Endothelial cell of umbilical vein (primary cell): ENCODE measurements around the gene MBD5. TPM values are rescaled to one million over a fixed set of nuclear protein-coding genes. Genes with fewer than 3 reads are reported as not detected.

Experiments
- BruUV-seq: library from RNA; stranded (reverse); fragments of 400-500 nt; replicated peaks from 2 replicates; lab custom pipeline; 2021; lab: Mats Ljungman, UMichigan
- CTCF ChIA-PET: fragments of 300-600, 350-600 bp; sonication (Branson Sonifier 250); formaldehyde crosslinking; loops from one replicate; lab custom pipeline; 2021; ENCODE audit warnings: antibody characterized with exemption, inconsistent platforms; lab: Charles Lee
- POLR2A ChIA-PET: fragments of 300-600, 350-600 bp; sonication (Branson Sonifier 250); formaldehyde crosslinking; loops from one replicate; lab custom pipeline; 2021; ENCODE audit warnings: antibody characterized with exemption, inconsistent platforms; lab: Charles Lee
- DNase-seq: peaks from one replicate; pipeline ENCODE4 v3.0.0-alpha.2; 2011; ENCODE audit warnings: low read depth, low spot score
- FAIRE-seq: peaks from 2 replicates; lab custom pipeline; 2011; peaks lifted over from hg19 to GRCh38; lab: Jason Lieb, UNC
- H2AFZ ChIP-seq: 2 replicates; pipeline ENCODE4 v1.6.0; 2012; ENCODE audit warnings: low read depth, low read length, control low read depth, inconsistent platforms
- H3K27ac ChIP-seq: 2 replicates; pipeline ENCODE4 v1.5.1; 2011; ENCODE audit warnings: low read depth, mild to moderate bottlenecking, control low read depth, low read length, moderate library complexity; ENCODE audit not compliant: insufficient read depth
- H3K27me3 ChIP-seq, 2 experiments: 2 replicates each; pipeline versions ENCODE4 v1.6.0 to v1.6.1; 2011; ENCODE audit warnings: low read length in 2 of 2, mixed read lengths in 1 of 2; ENCODE audit not compliant: control insufficient read depth in 2 of 2, insufficient read depth in 2 of 2
- H3K36me3 ChIP-seq, 2 experiments: 2 replicates in 1 of 2; 3 replicates in 1 of 2; pipeline ENCODE4 v1.5.1; 2011; ENCODE audit warnings: low read length in 2 of 2, mild to moderate bottlenecking in 1 of 2, moderate library complexity in 1 of 2; ENCODE audit not compliant: control insufficient read depth in 2 of 2, insufficient read depth in 2 of 2; ENCODE audit errors: extremely low read depth in 1 of 2
- H3K4me1 ChIP-seq: 3 replicates; pipeline ENCODE4 v1.5.1; 2011; ENCODE audit warnings: mild to moderate bottlenecking, low read length; ENCODE audit not compliant: control insufficient read depth, insufficient read depth; ENCODE audit errors: extremely low read depth
- H3K4me2 ChIP-seq: 2 replicates; pipeline ENCODE4 v1.6.1; 2011; ENCODE audit warnings: low read length, control low read depth, mixed read lengths; ENCODE audit not compliant: insufficient read depth
- H3K4me3 ChIP-seq, 3 experiments: fragments of 200-600 bp in 1 of 3; sonication (generic), shearing (Covaris generic) in 1 of 3; replicated peaks in 1 of 3; 2 replicates each; pipeline ENCODE4 v1.5.1; 2011 to 2016; ENCODE audit warnings: control low read depth in 3 of 3, low read length in 3 of 3, mild to moderate bottlenecking in 2 of 3, inconsistent platforms in 1 of 3, low read depth in 1 of 3, moderate library complexity in 1 of 3; ENCODE audit not compliant: insufficient read depth in 1 of 3
- H3K79me2 ChIP-seq: 2 replicates; pipeline ENCODE4 v1.6.0; 2012; ENCODE audit warnings: low read length, inconsistent platforms; ENCODE audit not compliant: control insufficient read depth, insufficient read depth
- H3K9ac ChIP-seq: replicated peaks from 2 replicates; pipeline ENCODE3; 2011; ENCODE audit warnings: low read length, control low read depth; ENCODE audit not compliant: insufficient read depth; ENCODE audit errors: extremely low read depth
- H3K9me1 ChIP-seq: replicated peaks from 3 replicates; pipeline ENCODE4 v1.6.0; 2011; ENCODE audit warnings: mild to moderate bottlenecking, low read length; ENCODE audit not compliant: control insufficient read depth, insufficient read depth; ENCODE audit errors: extremely low read depth
- H3K9me3 ChIP-seq: replicated peaks from 2 replicates; pipeline ENCODE4 v1.5.1; 2012; ENCODE audit warnings: low read length, inconsistent platforms; ENCODE audit not compliant: control insufficient read depth, insufficient read depth
- H4K20me1 ChIP-seq: replicated peaks from 2 replicates; pipeline ENCODE3; 2011; ENCODE audit warnings: mild to moderate bottlenecking, low read length; ENCODE audit not compliant: control insufficient read depth, insufficient read depth; ENCODE audit errors: extremely low read depth
- EZH2 ChIP-seq: IDR thresholded peaks from 2 replicates; pipeline ENCODE4 v1.6.1; 2012; ENCODE audit warnings: borderline replicate concordance, low read depth, mild to moderate bottlenecking, moderate library complexity, low read length, inconsistent platforms; ENCODE audit not compliant: severe bottlenecking
- FOS ChIP-seq: IDR thresholded peaks from 2 replicates; pipeline ENCODE4 v1.6.1; 2011; ENCODE audit warnings: mild to moderate bottlenecking, low read length, moderate library complexity, borderline replicate concordance; ENCODE audit not compliant: insufficient read depth
- GATA2 ChIP-seq: IDR thresholded peaks from 2 replicates; pipeline ENCODE4 v1.7.0; 2011; ENCODE audit warnings: low read depth, mild to moderate bottlenecking, moderate library complexity, mixed read lengths, low read length; ENCODE audit not compliant: insufficient read length, insufficient read depth
- JUN ChIP-seq: IDR thresholded peaks from 2 replicates; pipeline ENCODE4 v1.6.1; 2011; ENCODE audit warnings: borderline replicate concordance, low read depth; ENCODE audit not compliant: insufficient read length, insufficient read depth
- MYC ChIP-seq: IDR thresholded peaks from one replicate; pipeline ENCODE4 v1.6.1; 2011; ENCODE audit warnings: mild to moderate bottlenecking, low read depth, low read length
- POLR2A ChIP-seq: IDR thresholded peaks from 2 replicates; pipeline ENCODE4 v1.6.1; 2012; ENCODE audit warnings: low read depth, mild to moderate bottlenecking, control low read depth, low read length
- POLR2AphosphoS5 ChIP-seq: IDR thresholded peaks from 2 replicates; pipeline ENCODE4 v1.6.1; 2012; ENCODE audit warnings: low read depth, mild to moderate bottlenecking, control low read depth, low read length, moderate library complexity; ENCODE audit not compliant: insufficient read depth
- dilution Hi-C: fragments of 300-500 bp; cut with MboI; formaldehyde crosslinking; loops from one replicate; pipeline ENCODE4 v1.15.0; 2019; ENCODE audit warnings: low sequenced_read_pairs; ENCODE audit not compliant: extremely low pct_ligation_motif_present
- intact Hi-C: fragments of 100-400 bp; cut with micrococcal nuclease; formaldehyde crosslinking; loops from one replicate; pipeline ENCODE4 v1.10.0; 2022
- polyA plus RNA-seq, 4 experiments: library from polyadenylated mRNA; depleted of rRNA in 3 of 4; stranded (reverse) in 3 of 4; unstranded in 1 of 4; fragments of >200 nt; gene quantifications; 2 replicates each; pipeline versions ENCODE4 v1.2.1 to v1.2.3, GENCODE V29; 2011 to 2012; ENCODE audit warnings: missing spikeins in 1 of 4
- total RNA-seq: library from RNA; stranded (reverse); gene quantifications from 2 replicates; pipeline ENCODE4 v1.2.3, GENCODE V29; 2021
- TF ChIP-seq, protein P1 (sequence below): IDR thresholded peaks from 2 replicates; pipeline ENCODE4 v1.6.1; 2011; ENCODE audit not compliant: insufficient read depth, insufficient read length
- TF ChIP-seq, protein P2 (sequence below), 2 donors: IDR thresholded peaks; 1 replicate in 1 of 2; 2 replicates in 1 of 2; pipeline ENCODE4 v1.5.1; 2011; ENCODE audit warnings: low read length in 2 of 2, mild to moderate bottlenecking in 2 of 2, moderate library complexity in 2 of 2, control low read depth in 1 of 2, inconsistent platforms in 1 of 2, low read depth in 1 of 2; ENCODE audit not compliant: insufficient read depth in 1 of 2; ENCODE audit errors: extremely low read depth in 1 of 2

MBD5 gene
- total and polyA plus RNA-seq, 2 donors (not counting 3 experiments of a cell fraction or from before 2014, with no cell fraction given), result 11.3 to 37.0 TPM

DNA sequence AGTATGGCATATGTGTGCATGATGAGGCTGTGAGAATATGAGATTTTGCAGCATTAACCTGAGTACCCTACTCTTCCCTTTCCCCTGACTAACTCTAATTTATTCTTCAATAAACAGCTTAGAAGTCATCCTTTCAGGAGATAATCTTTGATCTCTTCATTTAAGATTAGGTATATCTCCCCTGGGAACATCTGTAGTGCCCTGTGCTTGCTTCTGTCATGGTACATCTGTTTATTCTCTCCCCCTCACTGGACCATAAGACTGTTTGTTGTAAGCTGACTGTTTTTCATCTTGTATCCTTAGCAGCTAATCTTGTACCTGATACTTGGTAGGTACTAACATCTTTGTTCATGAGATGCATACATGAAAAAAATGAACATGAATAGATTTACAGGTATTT is 83.1 kb downstream of the MBD5 start:
- CTCF ChIA-PET, result interaction anchor here (1.5 kb wide), 1 partner anchor 405 kb away, joined by 3 read pairs; no protein-coding TSS in a partner anchor
- BruUV-seq, result no TSS peak
- no peak overlapping the region for H3K4me3 ChIP-seq
- no peaks in the 10 kb centered on the region for H3K4me1 ChIP-seq
- no peaks in the 10 kb centered on the region for H3K36me3 ChIP-seq
- H2AFZ ChIP-seq, result no peak overlapping the region
- H3K4me2 ChIP-seq, result no peak overlapping the region
- H3K27me3 ChIP-seq, result no peaks in the 10 kb centered on the region
- DNase-seq, result no peak
- dilution Hi-C loops (no loop called here), intact Hi-C loops (no loop called here)
- no peaks in the 10 kb centered on the region for H4K20me1 ChIP-seq
- H3K9me1 ChIP-seq, result no peaks in the 10 kb centered on the region
- H3K9ac ChIP-seq, result no peak overlapping the region
- no peak for FAIRE-seq
- no peak for TF ChIP-seq EZH2
- TF ChIP-seq FOS, result no peak
- TF ChIP-seq, protein P1, sequence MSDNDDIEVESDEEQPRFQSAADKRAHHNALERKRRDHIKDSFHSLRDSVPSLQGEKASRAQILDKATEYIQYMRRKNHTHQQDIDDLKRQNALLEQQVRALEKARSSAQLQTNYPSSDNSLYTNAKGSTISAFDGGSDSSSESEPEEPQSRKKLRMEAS, result no peak
- TF ChIP-seq, protein P2, sequence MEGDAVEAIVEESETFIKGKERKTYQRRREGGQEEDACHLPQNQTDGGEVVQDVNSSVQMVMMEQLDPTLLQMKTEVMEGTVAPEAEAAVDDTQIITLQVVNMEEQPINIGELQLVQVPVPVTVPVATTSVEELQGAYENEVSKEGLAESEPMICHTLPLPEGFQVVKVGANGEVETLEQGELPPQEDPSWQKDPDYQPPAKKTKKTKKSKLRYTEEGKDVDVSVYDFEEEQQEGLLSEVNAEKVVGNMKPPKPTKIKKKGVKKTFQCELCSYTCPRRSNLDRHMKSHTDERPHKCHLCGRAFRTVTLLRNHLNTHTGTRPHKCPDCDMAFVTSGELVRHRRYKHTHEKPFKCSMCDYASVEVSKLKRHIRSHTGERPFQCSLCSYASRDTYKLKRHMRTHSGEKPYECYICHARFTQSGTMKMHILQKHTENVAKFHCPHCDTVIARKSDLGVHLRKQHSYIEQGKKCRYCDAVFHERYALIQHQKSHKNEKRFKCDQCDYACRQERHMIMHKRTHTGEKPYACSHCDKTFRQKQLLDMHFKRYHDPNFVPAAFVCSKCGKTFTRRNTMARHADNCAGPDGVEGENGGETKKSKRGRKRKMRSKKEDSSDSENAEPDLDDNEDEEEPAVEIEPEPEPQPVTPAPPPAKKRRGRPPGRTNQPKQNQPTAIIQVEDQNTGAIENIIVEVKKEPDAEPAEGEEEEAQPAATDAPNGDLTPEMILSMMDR (IDR thresholded peaks at IDR 0.05; ENCODE audit: extremely low read depth in 1 of 2, insufficient read depth in 1 of 2, low read depth in 1 of 2, low read length in 2 of 2), result no peak
- no peak for TF ChIP-seq JUN
- TF ChIP-seq POLR2A, result no peak
- TF ChIP-seq POLR2AphosphoS5, result no peak
- no peak for TF ChIP-seq GATA2
- TF ChIP-seq MYC, result no peak
- no peaks in the 10 kb centered on the region for H3K79me2 ChIP-seq
- H3K9me3 ChIP-seq, result no peaks in the 10 kb centered on the region
- no peak overlapping the region for H3K27ac ChIP-seq
- POLR2A ChIA-PET, result no interaction called here
